Measurements from ENCODE around the gene FABP6. TPM values are rescaled to one million over a fixed set of nuclear protein-coding genes. Genes with fewer than 3 reads are reported as not detected.
A peak's percentile ranks its signal among the peaks of the same experiment; 100 is the strongest.

FABP6 gene
- polyA plus RNA-seq, 3 donors: not detected

DNA sequence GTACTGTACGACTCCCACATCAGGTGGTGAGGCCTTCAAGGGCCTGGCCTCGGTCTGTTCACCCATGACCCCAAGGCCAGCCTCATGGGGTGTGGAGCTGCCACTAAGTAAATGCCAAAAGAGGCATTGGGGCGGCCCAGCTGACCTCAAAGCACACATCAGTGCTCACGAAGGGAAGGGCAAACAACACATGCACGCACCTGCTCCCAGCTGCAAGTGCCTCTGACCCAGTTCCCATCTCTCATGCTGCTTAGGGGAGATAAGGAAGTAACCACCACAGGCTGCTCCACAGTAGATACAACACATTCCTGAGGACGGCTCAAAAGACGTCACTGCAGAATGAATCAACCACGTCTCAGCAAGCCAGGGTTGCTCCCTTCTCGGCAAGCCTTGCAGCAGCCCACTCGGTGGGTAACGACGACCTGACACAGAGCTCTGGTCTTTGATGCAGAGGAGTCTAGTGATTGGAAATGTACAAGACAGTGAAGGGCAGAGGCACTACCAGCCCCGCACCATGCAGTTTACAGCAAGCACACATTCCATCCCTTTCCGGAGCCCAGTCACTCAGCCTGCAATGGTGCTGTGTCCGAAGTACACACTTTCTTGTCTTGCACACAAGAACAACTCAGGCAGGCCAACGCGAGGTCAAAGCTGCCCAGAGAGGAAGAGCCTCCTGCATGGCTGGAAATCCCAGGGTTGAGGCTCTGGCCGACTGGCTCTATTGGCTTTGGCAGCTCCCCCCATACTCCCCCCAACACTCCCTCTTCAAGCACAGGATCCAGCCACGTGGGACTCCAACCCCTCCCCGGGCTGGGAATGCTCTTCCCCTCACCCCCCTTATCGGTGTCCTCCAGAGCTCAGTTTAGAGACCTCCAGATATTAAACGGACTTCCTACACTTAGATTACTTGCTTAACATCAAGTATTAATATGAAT, 31.8 kb downstream of the FABP6 start:
- Mint-ChIP-seq H3K4me3 (no peak overlapping the region), H3K36me3 (no peaks in the 10 kb centered on the region), H3K4me1 (peaks cover 20% of the 10 kb centered on the region), H3K27me3 (ENCODE audit: low read depth in 3 of 3) (peaks cover 8 to 13% (median 10%) of the 10 kb centered on the region in 3 donors), H3K27ac (peak overlapping the region in 3 of 7 donors; percentile 33 to 56 (median 36)), H3K9me3 (peaks cover 0 to under 1% (median 0%) of the 10 kb centered on the region in 7 donors)
- Histone ChIP-seq H3K79me2 (ENCODE audit: insufficient read depth, low read length) (no peaks in the 10 kb centered on the region), H3K27me3 (ENCODE audit: control insufficient read depth in 2 of 2, insufficient read depth in 2 of 2, low read length in 2 of 2) (no peaks in the 10 kb centered on the region), H3K9me3 (replicated peaks in 1 of 2; ENCODE audit: control insufficient read depth in 1 of 2, insufficient read depth in 1 of 2, low read length in 2 of 2) (no peaks in the 10 kb centered on the region), H3K4me2 (replicated peaks; ENCODE audit: extremely low read depth, low read length, poor library complexity, severe bottlenecking) (no peak overlapping the region), H2AFZ (ENCODE audit: insufficient read depth, low read depth, low read length, poor library complexity, severe bottlenecking) (no peak overlapping the region), H3K4me3 (replicated peaks in 1 of 3; ENCODE audit: low read depth in 2 of 3, low read length in 3 of 3) (no peak overlapping the region), H3K27ac (ENCODE audit: low read depth in 1 of 2, low read length in 2 of 2) (no peak overlapping the region), H3K4me1 (ENCODE audit: control insufficient read depth in 1 of 2, insufficient read depth in 2 of 2, low read length in 2 of 2) (peaks cover 0 to 9% of the 10 kb centered on the region in 2 donors), H3K36me3 (replicated peaks in 1 of 2; ENCODE audit: control insufficient read depth in 1 of 2, insufficient read depth in 2 of 2, low read length in 2 of 2) (no peaks in the 10 kb centered on the region), H4K20me1 (ENCODE audit: insufficient read depth, low read length) (no peaks in the 10 kb centered on the region), H3K9ac (ENCODE audit: insufficient read depth, low read length, poor library complexity, severe bottlenecking) (no peak overlapping the region)
- WGBS (ENCODE audit: insufficient coverage): 37% methylated on average over 13 of the region's 22 CpGs
- TF ChIP-seq, protein P1, sequence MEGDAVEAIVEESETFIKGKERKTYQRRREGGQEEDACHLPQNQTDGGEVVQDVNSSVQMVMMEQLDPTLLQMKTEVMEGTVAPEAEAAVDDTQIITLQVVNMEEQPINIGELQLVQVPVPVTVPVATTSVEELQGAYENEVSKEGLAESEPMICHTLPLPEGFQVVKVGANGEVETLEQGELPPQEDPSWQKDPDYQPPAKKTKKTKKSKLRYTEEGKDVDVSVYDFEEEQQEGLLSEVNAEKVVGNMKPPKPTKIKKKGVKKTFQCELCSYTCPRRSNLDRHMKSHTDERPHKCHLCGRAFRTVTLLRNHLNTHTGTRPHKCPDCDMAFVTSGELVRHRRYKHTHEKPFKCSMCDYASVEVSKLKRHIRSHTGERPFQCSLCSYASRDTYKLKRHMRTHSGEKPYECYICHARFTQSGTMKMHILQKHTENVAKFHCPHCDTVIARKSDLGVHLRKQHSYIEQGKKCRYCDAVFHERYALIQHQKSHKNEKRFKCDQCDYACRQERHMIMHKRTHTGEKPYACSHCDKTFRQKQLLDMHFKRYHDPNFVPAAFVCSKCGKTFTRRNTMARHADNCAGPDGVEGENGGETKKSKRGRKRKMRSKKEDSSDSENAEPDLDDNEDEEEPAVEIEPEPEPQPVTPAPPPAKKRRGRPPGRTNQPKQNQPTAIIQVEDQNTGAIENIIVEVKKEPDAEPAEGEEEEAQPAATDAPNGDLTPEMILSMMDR (IDR thresholded peaks at IDR 0.05): no peak
- peak; percentile 24 to 70 (median 25) for DNase-seq
- intact Hi-C loops (cut with micrococcal nuclease): no loop called here

DNA sequence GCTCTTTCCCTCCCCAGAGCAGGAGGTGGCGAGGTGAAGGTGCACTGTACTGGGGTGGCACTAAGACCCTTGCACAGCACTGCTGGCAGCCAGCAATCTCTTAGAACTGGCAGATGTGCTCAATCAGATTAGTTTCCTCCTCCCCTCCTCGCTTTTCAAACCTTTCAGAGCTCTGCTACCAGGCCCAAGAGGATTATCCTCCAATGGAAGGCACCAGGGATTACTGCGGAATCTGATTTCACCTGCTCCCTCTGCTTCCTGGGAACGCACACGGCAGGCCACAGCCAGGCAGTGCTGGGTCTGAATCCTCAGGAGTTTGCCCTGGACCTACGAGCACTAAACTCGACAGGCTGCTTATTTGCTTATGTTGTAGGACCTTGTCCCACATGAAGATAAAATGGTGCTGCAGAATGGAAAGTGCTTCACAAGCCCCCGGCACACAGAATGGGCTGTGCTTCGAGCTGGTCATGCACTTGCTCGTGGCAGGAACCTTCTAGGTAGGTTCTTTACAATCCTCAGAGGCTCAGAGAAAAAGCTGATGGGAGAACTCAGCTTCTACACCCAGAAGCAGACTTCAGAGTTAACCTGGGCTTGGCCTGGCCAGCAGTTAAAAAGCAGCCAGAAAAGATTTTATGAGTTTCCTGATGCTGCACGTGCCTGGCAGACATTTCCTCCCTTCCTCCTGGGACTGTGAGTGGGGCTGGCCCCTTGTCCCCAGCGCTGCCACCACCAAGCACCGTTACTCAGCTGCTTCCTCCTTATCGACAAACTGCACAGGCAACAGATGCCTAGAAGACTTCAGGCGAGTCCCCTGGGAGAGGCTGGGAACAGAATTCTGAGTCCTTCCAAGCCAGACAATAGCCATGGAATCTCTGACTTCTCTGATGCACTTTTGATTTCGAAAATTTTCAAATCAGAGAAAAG, 33.1 kb downstream of the FABP6 start:
- peaks cover 0 to 3% of the 10 kb centered on the region in 2 donors for H3K27me3 ChIP-seq (ENCODE audit: control insufficient read depth in 2 of 2, insufficient read depth in 2 of 2, low read length in 2 of 2)
- Mint-ChIP-seq H3K4me1 (peaks cover 20% of the 10 kb centered on the region), H3K36me3 (no peaks in the 10 kb centered on the region), H3K27me3 (ENCODE audit: low read depth in 3 of 3) (peaks cover 10 to 13% (median 13%) of the 10 kb centered on the region in 3 donors), H3K27ac (peak overlapping the region in 1 of 7 donors; percentile 23), H3K4me3 (peak overlapping the region in 1 of 2 donors; percentile 32), H3K9me3 (peaks cover 0 to 2% (median 0%) of the 10 kb centered on the region in 7 donors)
- WGBS (ENCODE audit: insufficient coverage): 65% methylated on average over 10 of the region's 16 CpGs
- H3K4me3 ChIP-seq (replicated peaks in 1 of 3; ENCODE audit: low read depth in 2 of 3, low read length in 3 of 3): no peak overlapping the region
- peaks cover 0 to 9% of the 10 kb centered on the region in 2 donors for H3K4me1 ChIP-seq (ENCODE audit: control insufficient read depth in 1 of 2, insufficient read depth in 2 of 2, low read length in 2 of 2)
- H2AFZ ChIP-seq (ENCODE audit: insufficient read depth, low read depth, low read length, poor library complexity, severe bottlenecking): peak overlapping the region; percentile 29
- no peak overlapping the region for H3K9ac ChIP-seq (ENCODE audit: insufficient read depth, low read length, poor library complexity, severe bottlenecking)
- TF ChIP-seq, protein P1 (IDR thresholded peaks at IDR 0.05): no peak
- no peaks in the 10 kb centered on the region for H3K79me2 ChIP-seq (ENCODE audit: insufficient read depth, low read length)
- H4K20me1 ChIP-seq (ENCODE audit: insufficient read depth, low read length): no peaks in the 10 kb centered on the region
- intact Hi-C loops (cut with micrococcal nuclease): no loop called here
- H3K36me3 ChIP-seq (replicated peaks in 1 of 2; ENCODE audit: control insufficient read depth in 1 of 2, insufficient read depth in 2 of 2, low read length in 2 of 2): no peaks in the 10 kb centered on the region
- H3K9me3 ChIP-seq (replicated peaks in 1 of 2; ENCODE audit: control insufficient read depth in 1 of 2, insufficient read depth in 1 of 2, low read length in 2 of 2): no peaks in the 10 kb centered on the region
- no peak overlapping the region for H3K4me2 ChIP-seq (replicated peaks; ENCODE audit: extremely low read depth, low read length, poor library complexity, severe bottlenecking)
- DNase-seq: peak in 1 of 3 donors; percentile 26
- H3K27ac ChIP-seq (ENCODE audit: low read depth in 1 of 2, low read length in 2 of 2): no peak overlapping the region
